ENCODE data around the gene HIVEP3.

Gene HIVEP3

GRCh38 chr1:41919764-41920397 lies 1.2 kb upstream of the HIVEP3 start:
- peak; percentile 65 for DNase-seq

GRCh38 chr1:41919131-41919530 lies 409 bp upstream of the HIVEP3 start:
- DNase-seq, result no peak

GRCh38 chr1:41917835-41918449 lies 780 bp downstream of the HIVEP3 start:
- peak; percentile 45 for DNase-seq

DNA sequence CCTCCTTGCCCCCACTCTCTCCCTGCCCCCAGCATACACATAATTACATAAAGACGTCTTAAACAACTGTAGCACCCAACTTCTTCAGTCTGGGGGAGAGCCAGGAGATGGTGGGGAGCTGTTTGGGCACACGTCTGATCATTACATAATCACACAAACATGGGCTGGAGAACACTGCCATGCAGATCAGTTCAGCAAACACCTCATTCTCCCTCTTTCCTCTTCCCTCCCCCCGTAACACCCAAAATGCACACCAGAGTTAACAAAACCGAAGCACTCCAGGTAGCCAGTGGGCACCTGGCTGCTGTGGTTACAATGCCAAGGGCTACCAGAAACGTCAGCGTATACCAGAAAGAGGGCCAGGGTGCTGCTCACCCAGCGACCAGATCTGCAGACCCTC lies 1.6 kb downstream of the HIVEP3 start:
- no peak for DNase-seq

- DNase-seq, result no peak
Observed at GRCh38 chr1:41915786-41916571, 2.7 kb downstream of the HIVEP3 start.

- DNase-seq, result no peak
Observed at GRCh38 chr1:41914516-41914915, 4.2 kb downstream of the HIVEP3 start.

GRCh38 chr1:41913014-41913413 lies 5.7 kb downstream of the HIVEP3 start:
- DNase-seq, result no peak

- no peak for DNase-seq
Observed at GRCh38 chr1:41908288-41908895, 10.3 kb downstream of the HIVEP3 start.

- no peak for DNase-seq
Observed at GRCh38 chr1:41907446-41907845, 11.3 kb downstream of the HIVEP3 start.

DNA sequence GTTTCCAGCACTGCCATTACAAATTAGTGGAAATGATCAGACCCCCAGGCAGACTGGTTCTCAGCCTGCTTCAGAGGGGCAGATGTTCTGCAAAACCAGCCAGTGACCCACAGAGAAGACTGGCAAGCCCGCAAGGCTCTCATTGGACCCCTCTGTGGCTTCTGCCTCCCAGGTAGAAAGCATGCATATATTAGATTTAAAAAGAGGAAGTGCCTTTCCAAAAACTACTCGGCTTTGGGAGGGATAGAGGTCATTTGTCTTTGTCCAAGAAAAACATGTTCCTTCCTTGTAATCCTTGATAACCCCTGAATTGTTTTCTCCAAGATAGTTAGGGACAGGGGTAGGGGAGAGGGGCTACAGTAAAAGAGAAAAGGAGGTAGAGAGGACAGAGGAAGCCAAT lies 11.8 kb downstream of the HIVEP3 start:
- DNase-seq, result no peak

GRCh38 chr1:41905093-41905675 lies 13.5 kb downstream of the HIVEP3 start:
- no peak for DNase-seq

DNA sequence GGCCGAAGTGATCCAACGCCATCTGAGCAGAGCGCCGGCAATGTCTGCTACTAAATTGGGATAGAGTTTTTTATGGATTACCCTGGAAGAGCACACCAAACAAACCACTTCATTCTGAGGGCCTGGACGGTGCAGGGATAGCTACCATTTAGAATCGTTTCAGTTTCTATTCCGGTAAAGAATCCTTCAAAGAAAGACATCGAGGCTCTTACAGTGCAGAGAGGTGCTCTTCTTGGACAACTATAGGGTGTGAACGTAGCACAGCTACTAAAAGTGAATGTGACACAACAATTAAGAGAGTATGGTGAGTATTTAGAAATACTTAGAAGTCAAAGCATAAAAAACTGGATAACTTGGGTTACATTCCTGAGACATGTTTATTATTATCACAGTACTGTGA lies 16.1 kb downstream of the HIVEP3 start:
- no peak for DNase-seq

DNA sequence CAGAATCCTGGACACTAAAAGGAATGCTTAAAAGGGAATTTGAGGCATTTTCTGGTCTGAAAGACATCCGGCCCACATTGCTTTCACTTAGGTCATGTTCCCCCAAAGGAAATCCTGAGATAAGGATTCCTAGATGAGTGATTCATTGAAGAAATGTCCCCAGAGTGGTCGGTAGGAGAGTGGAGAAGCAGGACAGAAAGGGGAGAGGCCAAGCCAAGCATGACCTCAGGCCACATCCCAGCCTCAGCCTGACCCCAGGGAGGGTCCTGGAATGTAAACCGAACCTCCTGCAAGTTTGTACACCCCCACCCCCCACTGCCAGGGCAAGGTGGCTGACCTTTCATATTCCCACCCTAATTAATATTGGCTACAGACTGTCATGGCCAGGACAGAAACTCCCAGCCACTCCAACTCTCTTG lies 16.6 kb downstream of the HIVEP3 start:
- no peak for DNase-seq

- DNase-seq, result no peak
Observed at GRCh38 chr1:41901551-41901950, 17.2 kb downstream of the HIVEP3 start.

- no peak for DNase-seq
Observed at GRCh38 chr1:41900603-41901444, 17.9 kb downstream of the HIVEP3 start.

DNA sequence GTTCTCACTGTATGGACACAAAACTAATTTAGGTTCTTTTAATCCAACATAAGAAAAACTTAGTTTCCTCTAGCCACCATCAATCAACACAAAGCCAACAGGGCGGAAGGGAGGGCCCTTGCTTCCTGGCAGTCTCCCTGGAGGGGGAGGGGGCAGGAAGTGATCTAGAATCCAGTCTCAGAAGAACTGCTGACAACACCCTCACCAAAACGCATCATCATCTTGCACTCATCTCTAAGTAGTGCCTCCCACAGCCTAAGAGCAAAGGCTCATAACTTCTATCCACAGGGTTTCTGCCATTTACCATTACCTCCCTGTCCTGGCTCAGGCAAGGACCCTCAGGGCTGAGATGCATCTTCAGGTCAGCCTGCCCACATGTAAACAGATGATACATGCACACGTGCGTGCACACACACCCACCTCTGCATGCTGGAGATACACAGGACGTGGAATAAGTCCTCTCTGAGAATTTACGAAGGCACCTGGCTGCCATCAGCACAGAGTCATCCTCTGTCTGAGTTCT lies 20.5 kb downstream of the HIVEP3 start:
- DNase-seq, result peak; percentile 48

DNA sequence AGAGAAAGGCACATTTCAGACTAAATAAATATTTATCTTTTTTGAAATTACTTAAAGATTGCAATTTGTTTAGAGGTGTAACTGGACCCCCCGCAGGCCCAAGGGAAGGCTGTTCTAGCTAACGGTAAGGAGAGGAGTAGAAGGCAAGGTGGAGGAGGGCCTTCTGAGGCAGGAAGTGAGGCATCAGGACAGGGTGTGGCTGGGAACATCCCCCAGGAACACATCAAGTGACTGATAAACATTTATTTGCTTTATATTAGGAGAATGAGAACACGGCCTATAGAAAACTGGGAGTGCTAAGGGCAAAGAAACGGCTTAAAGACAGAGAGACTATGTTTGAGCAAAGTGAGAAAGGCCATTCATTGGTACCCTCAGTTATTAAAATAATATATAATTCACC lies 23.2 kb downstream of the HIVEP3 start:
- no peak for DNase-seq

GRCh38 chr1:41894808-41895483 lies 23.8 kb downstream of the HIVEP3 start:
- no peak for DNase-seq

- no peak for DNase-seq
Observed at GRCh38 chr1:41894101-41894807, 24.5 kb downstream of the HIVEP3 start.

DNA sequence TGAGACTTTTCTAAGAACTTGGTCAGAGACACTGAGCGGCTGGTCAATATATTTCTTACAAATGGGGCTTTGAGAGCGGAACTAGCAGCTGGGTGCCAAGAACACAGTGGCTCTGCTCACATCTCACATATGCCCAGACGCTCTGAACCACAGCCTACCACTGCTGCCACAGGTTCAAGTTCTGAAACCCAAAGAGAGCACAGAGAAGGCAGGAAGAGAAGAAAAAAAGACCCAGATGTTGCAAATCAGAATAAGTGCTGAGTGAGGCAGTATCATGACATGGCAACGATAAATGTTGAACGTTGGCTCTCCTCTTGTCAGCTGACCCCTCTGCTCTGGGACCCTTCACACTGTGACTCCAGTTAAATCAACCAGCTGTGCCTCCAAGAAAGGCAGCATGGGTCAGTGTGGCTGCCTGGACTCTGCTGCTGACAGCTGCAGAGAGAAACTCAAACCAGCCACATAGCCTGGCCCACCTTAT lies 26.4 kb downstream of the HIVEP3 start:
- no peak for DNase-seq

All from stimulated activated CD4-positive, alpha-beta T cell treated with anti-CD3 and anti-CD28 coated beads, Interleukin-12 subunit alpha, Interleukin-12 subunit beta, amount 100 ng/mL, for 4 hours (primary cell).